Forelimb muscle (tissue), 1 donor: Measurements from ENCODE around the gene NR1I2. TPM values are rescaled to one million over a fixed set of nuclear protein-coding genes. Genes with fewer than 3 reads are reported as not detected.

ENCODE experiments used
- DNase-seq: peaks from one replicate; pipeline ENCODE4 v3.0.0-alpha.2; 2013; ENCODE audit warnings: low read depth
- polyA plus RNA-seq: library from polyadenylated mRNA; unstranded; fragments of 120-200 nt; gene quantifications from one replicate; pipeline ENCODE4 v1.2.1, GENCODE V29; 2013; ENCODE audit not compliant: insufficient read length

Gene NR1I2
- polyA plus RNA-seq, 1 donor = 0.33 TPM

- no peak for DNase-seq
Observed at GRCh38 chr3:119819806-119820205, 37.9 kb downstream of the NR1I2 start.

GRCh38 chr3:119825820-119826219, 43.9 kb downstream of the NR1I2 start:
- DNase-seq = no peak

- DNase-seq = no peak
Observed at GRCh38 chr3:119826711-119827608, 45.1 kb downstream of the NR1I2 start.

- no peak for DNase-seq
Observed at GRCh38 chr3:119829420-119829819, 47.5 kb downstream of the NR1I2 start.

GRCh38 chr3:119831022-119831421, 49.1 kb downstream of the NR1I2 start:
- no peak for DNase-seq

- no peak for DNase-seq
Observed at GRCh38 chr3:119831941-119832371, 50.1 kb downstream of the NR1I2 start.

GRCh38 chr3:119834754-119835370, 53.0 kb downstream of the NR1I2 start:
- no peak for DNase-seq

- DNase-seq = no peak
Observed at GRCh38 chr3:119835556-119835955, 53.7 kb downstream of the NR1I2 start.

- no peak for DNase-seq
Observed at GRCh38 chr3:119841808-119842471, 60.0 kb downstream of the NR1I2 start.

- no peak for DNase-seq
Observed at GRCh38 chr3:119849126-119849525, 67.2 kb downstream of the NR1I2 start.

- DNase-seq = no peak
Observed at GRCh38 chr3:119856695-119857094, 74.8 kb downstream of the NR1I2 start.

- no peak for DNase-seq
Observed at GRCh38 chr3:119858957-119859356, 77.1 kb downstream of the NR1I2 start.

- DNase-seq = no peak
Observed at GRCh38 chr3:119859728-119860127, 77.8 kb downstream of the NR1I2 start.

- DNase-seq = no peak
Observed at GRCh38 chr3:119861681-119862080, 79.8 kb downstream of the NR1I2 start.

- DNase-seq = no peak
Observed at GRCh38 chr3:119862616-119863015, 80.7 kb downstream of the NR1I2 start.

GRCh38 chr3:119864476-119864875, 82.6 kb downstream of the NR1I2 start:
- DNase-seq = no peak

Other genes starting within 250 kb of the NR1I2 start
- gene CD80, start 222.5 kb upstream of the NR1I2 start, polyA plus RNA-seq = not detected
- gene ADPRH, start 202.6 kb upstream of the NR1I2 start, polyA plus RNA-seq = 9.3 TPM
- gene PLA1A, start 184.2 kb upstream of the NR1I2 start, polyA plus RNA-seq = 0.22 TPM
- gene POPDC2, start 121.5 kb upstream of the NR1I2 start, polyA plus RNA-seq = 38.2 TPM
- 68.4 TPM for gene COX17, start 104.7 kb upstream of the NR1I2 start, polyA plus RNA-seq
- 0.56 TPM for gene CFAP91, start 79.1 kb upstream of the NR1I2 start, polyA plus RNA-seq